Measurements from ENCODE around the gene SEPTIN8.

Gene SEPTIN8

GRCh38 chr5:132718544-132719312 is 58.3 kb downstream of the SEPTIN8 start:
- Histone ChIP-seq H2AFZ (ENCODE audit: low read depth) (no peak overlapping the region), H3K9ac (no peak overlapping the region), H3K36me3 (ENCODE audit: insufficient read depth) (no peaks in the 10 kb centered on the region), H3K4me3 (IDR thresholded peaks at IDR 0.05; ENCODE audit: insufficient read depth, low read depth, low read length) (no peak overlapping the region), H4K20me1 (ENCODE audit: insufficient read depth) (no peaks in the 10 kb centered on the region), H3K79me2 (ENCODE audit: insufficient read depth, low read depth) (no peaks in the 10 kb centered on the region), H3K4me2 (no peak overlapping the region), H3K27me3 (ENCODE audit: insufficient read depth, low read depth) (no peaks in the 10 kb centered on the region), H3K4me1 (ENCODE audit: low read depth, poor library complexity, severe bottlenecking) (no peaks in the 10 kb centered on the region), H3K27ac (no peak overlapping the region)
- TF ChIP-seq CTCF (conservative IDR thresholded peaks at IDR 0.05; ENCODE audit: low read depth, low read length), result no peak

- Histone ChIP-seq H3K79me2 (ENCODE audit: insufficient read depth, low read depth) (no peaks in the 10 kb centered on the region), H2AFZ (ENCODE audit: low read depth) (no peak overlapping the region), H3K9ac (no peak overlapping the region), H3K27ac (no peak overlapping the region), H4K20me1 (ENCODE audit: insufficient read depth) (no peaks in the 10 kb centered on the region), H3K4me2 (no peak overlapping the region), H3K4me1 (ENCODE audit: low read depth, poor library complexity, severe bottlenecking) (no peaks in the 10 kb centered on the region), H3K4me3 (IDR thresholded peaks at IDR 0.05; ENCODE audit: insufficient read depth, low read depth, low read length) (no peak overlapping the region), H3K36me3 (ENCODE audit: insufficient read depth) (no peaks in the 10 kb centered on the region), H3K27me3 (ENCODE audit: insufficient read depth, low read depth) (no peaks in the 10 kb centered on the region)
- peak; percentile 57; the same call in 1 of the 2 replicates for TF ChIP-seq CTCF (conservative IDR thresholded peaks at IDR 0.05; ENCODE audit: low read depth, low read length)
These were observed 62.4 kb downstream of the SEPTIN8 start for GRCh38 chr5:132714456-132715307.

DNA sequence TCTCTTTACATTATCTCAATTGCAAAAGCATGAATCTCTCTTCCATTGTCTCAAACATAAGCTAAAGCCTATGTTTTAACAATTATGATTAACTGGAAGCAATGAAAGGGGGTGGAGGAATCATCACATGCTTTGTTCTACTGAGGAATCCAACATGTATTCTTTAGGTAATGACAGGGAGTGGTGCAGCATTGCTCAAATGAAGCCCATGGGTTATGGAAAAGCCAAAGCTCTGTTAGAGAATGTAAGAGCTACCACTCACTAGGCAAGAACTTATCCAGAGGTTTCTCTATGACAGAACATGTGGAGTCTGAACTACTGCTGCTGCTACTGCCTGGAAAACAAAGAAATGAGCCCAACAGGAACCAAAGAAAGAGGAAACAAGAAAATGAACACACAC is 68.4 kb downstream of the SEPTIN8 start:
- Histone ChIP-seq H3K79me2 (ENCODE audit: insufficient read depth, low read depth) (no peaks in the 10 kb centered on the region), H4K20me1 (ENCODE audit: insufficient read depth) (no peaks in the 10 kb centered on the region), H3K27me3 (ENCODE audit: insufficient read depth, low read depth) (no peaks in the 10 kb centered on the region), H2AFZ (ENCODE audit: low read depth) (no peak overlapping the region), H3K4me3 (IDR thresholded peaks at IDR 0.05; ENCODE audit: insufficient read depth, low read depth, low read length) (no peak overlapping the region), H3K4me1 (ENCODE audit: low read depth, poor library complexity, severe bottlenecking) (no peaks in the 10 kb centered on the region), H3K36me3 (ENCODE audit: insufficient read depth) (no peaks in the 10 kb centered on the region), H3K4me2 (no peak overlapping the region), H3K9ac (no peak overlapping the region), H3K27ac (no peak overlapping the region)
- TF ChIP-seq CTCF (conservative IDR thresholded peaks at IDR 0.05; ENCODE audit: low read depth, low read length), result no peak

GRCh38 chr5:132704875-132705274 is 72.2 kb downstream of the SEPTIN8 start:
- Histone ChIP-seq H3K27me3 (ENCODE audit: insufficient read depth, low read depth) (no peaks in the 10 kb centered on the region), H3K27ac (no peak overlapping the region), H3K4me3 (IDR thresholded peaks at IDR 0.05; ENCODE audit: insufficient read depth, low read depth, low read length) (no peak overlapping the region), H4K20me1 (ENCODE audit: insufficient read depth) (no peaks in the 10 kb centered on the region), H3K4me2 (no peak overlapping the region), H3K4me1 (ENCODE audit: low read depth, poor library complexity, severe bottlenecking) (no peaks in the 10 kb centered on the region), H2AFZ (ENCODE audit: low read depth) (no peak overlapping the region), H3K36me3 (ENCODE audit: insufficient read depth) (no peaks in the 10 kb centered on the region), H3K79me2 (ENCODE audit: insufficient read depth, low read depth) (no peaks in the 10 kb centered on the region), H3K9ac (no peak overlapping the region)
- TF ChIP-seq CTCF (conservative IDR thresholded peaks at IDR 0.05; ENCODE audit: low read depth, low read length), result no peak
